IMR-90 (cell line): Measurements from ENCODE around the gene FJX1.

Source experiments
- CEBPB ChIP-seq: IDR thresholded peaks from 2 replicates; pipeline ENCODE4 v1.6.1; 2012; ENCODE audit warnings: low read depth, low read length, improper control_type of control experiment
- CHD1 ChIP-seq: IDR thresholded peaks from 2 replicates; pipeline ENCODE4 v1.6.1; 2012; ENCODE audit warnings: low read depth, low read length, improper control_type of control experiment
- MXI1 ChIP-seq: IDR thresholded peaks from 2 replicates; pipeline ENCODE4 v1.6.1; 2012; ENCODE audit warnings: low read depth, mild to moderate bottlenecking, low read length, moderate library complexity, borderline replicate concordance
- POLR2A ChIP-seq: IDR thresholded peaks from 2 replicates; pipeline ENCODE4 v1.6.1; 2012; ENCODE audit warnings: mild to moderate bottlenecking, low read depth, low read length
- RAD21 ChIP-seq: IDR thresholded peaks from 2 replicates; pipeline ENCODE4 v1.6.1; 2012; ENCODE audit warnings: low read length, improper control_type of control experiment
- RCOR1 ChIP-seq: IDR thresholded peaks from 2 replicates; pipeline ENCODE4 v1.6.1; 2012; ENCODE audit warnings: mild to moderate bottlenecking, low read length, improper control_type of control experiment; ENCODE audit not compliant: insufficient replicate concordance
- RFX5 ChIP-seq: IDR thresholded peaks from 2 replicates; pipeline ENCODE4 v1.8.0; 2012; ENCODE audit warnings: low read depth, mild to moderate bottlenecking, low read length, moderate library complexity
- SMC3 ChIP-seq: fragments of 150-350 bp; IDR thresholded peaks from 2 replicates; pipeline ENCODE4 v1.6.1; 2016; ENCODE audit warnings: low read depth, mild to moderate bottlenecking, antibody characterized with exemption, low read length, moderate library complexity
- TF ChIP-seq, protein P1 (sequence below): conservative IDR thresholded peaks from 2 replicates; pipeline ENCODE4 v1.5.1; 2012; ENCODE audit warnings: mild to moderate bottlenecking, low read depth, low read length, improper control_type of control experiment
- TF ChIP-seq, protein P2 (sequence below): fragments of 150-350 bp; IDR thresholded peaks from 2 replicates; pipeline ENCODE4 v1.6.1; 2017; ENCODE audit warnings: mild to moderate bottlenecking, antibody characterized with exemption, low read length, low read depth

DNA sequence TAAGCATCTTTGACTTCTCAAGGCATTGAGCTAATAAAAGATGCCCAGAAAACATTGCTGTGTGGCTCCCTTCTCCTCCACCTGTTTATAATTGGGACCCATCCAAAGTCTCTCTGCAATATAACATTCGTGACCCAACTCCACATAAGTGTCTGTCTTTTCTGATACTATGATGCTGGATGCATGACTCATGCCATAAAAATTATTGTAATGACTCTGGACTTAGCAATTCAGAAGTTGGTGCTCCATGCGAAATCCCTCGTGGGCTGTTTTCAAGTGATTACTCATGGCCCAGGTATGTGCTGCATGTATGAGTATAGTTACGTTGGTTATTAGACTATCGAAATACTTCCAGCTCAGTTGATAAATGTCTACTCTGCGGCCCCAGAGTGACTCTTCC lies 11.7 kb downstream of the FJX1 start:
- TF ChIP-seq SMC3: no peak
- TF ChIP-seq CEBPB: peak; percentile 71
- TF ChIP-seq, protein P1, sequence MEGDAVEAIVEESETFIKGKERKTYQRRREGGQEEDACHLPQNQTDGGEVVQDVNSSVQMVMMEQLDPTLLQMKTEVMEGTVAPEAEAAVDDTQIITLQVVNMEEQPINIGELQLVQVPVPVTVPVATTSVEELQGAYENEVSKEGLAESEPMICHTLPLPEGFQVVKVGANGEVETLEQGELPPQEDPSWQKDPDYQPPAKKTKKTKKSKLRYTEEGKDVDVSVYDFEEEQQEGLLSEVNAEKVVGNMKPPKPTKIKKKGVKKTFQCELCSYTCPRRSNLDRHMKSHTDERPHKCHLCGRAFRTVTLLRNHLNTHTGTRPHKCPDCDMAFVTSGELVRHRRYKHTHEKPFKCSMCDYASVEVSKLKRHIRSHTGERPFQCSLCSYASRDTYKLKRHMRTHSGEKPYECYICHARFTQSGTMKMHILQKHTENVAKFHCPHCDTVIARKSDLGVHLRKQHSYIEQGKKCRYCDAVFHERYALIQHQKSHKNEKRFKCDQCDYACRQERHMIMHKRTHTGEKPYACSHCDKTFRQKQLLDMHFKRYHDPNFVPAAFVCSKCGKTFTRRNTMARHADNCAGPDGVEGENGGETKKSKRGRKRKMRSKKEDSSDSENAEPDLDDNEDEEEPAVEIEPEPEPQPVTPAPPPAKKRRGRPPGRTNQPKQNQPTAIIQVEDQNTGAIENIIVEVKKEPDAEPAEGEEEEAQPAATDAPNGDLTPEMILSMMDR: no peak
- no peak for TF ChIP-seq RAD21
- TF ChIP-seq RFX5: no peak
- no peak for TF ChIP-seq POLR2A
- TF ChIP-seq, protein P2, sequence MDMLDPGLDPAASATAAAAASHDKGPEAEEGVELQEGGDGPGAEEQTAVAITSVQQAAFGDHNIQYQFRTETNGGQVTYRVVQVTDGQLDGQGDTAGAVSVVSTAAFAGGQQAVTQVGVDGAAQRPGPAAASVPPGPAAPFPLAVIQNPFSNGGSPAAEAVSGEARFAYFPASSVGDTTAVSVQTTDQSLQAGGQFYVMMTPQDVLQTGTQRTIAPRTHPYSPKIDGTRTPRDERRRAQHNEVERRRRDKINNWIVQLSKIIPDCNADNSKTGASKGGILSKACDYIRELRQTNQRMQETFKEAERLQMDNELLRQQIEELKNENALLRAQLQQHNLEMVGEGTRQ: no peak
- TF ChIP-seq MXI1: no peak
- TF ChIP-seq CHD1: no peak
- peak; percentile 78 for TF ChIP-seq RCOR1
